Stimulated activated CD8-positive, alpha-beta memory T cell treated with anti-CD3 and anti-CD28 coated beads, Interleukin-7, amount 100 ng/mL, for 1 hour (primary cell): ENCODE measurements around the gene LAMA2.

Experiments
- DNase-seq, 2 donors: peaks; one replicate each; pipeline ENCODE4 v3.0.0-alpha.2; 2020; ENCODE audit warnings: low read depth in 2 of 2

Gene LAMA2

GRCh38 chr6:129446272-129447197, 563.6 kb downstream of the LAMA2 start:
- no peak for DNase-seq

- DNase-seq, result no peak
Observed at GRCh38 chr6:129447198-129447565, 564.2 kb downstream of the LAMA2 start.

- no peak for DNase-seq
Observed at GRCh38 chr6:129448965-129449364, 566.0 kb downstream of the LAMA2 start.

- no peak for DNase-seq
Observed at GRCh38 chr6:129451187-129451586, 568.2 kb downstream of the LAMA2 start.

- DNase-seq, result no peak
Observed at GRCh38 chr6:129453073-129453472, 570.1 kb downstream of the LAMA2 start.

GRCh38 chr6:129454488-129454887, 571.5 kb downstream of the LAMA2 start:
- no peak for DNase-seq

GRCh38 chr6:129455126-129455769, 572.3 kb downstream of the LAMA2 start:
- no peak for DNase-seq

- no peak for DNase-seq
Observed at GRCh38 chr6:129460221-129460620, 577.3 kb downstream of the LAMA2 start.

- DNase-seq, result no peak
Observed at GRCh38 chr6:129469070-129469662, 586.2 kb downstream of the LAMA2 start.

- DNase-seq, result no peak
Observed at GRCh38 chr6:129472239-129472638, 589.3 kb downstream of the LAMA2 start.

GRCh38 chr6:129473546-129473945, 590.6 kb downstream of the LAMA2 start:
- DNase-seq, result no peak

- DNase-seq, result no peak
Observed at GRCh38 chr6:129475477-129476247, 592.7 kb downstream of the LAMA2 start.

GRCh38 chr6:129476248-129476564, 593.3 kb downstream of the LAMA2 start:
- no peak for DNase-seq

- DNase-seq, result no peak
Observed at GRCh38 chr6:129476810-129477209, 593.9 kb downstream of the LAMA2 start.

- DNase-seq, result no peak
Observed at GRCh38 chr6:129478379-129478778, 595.4 kb downstream of the LAMA2 start.

- DNase-seq, result no peak
Observed at GRCh38 chr6:129481706-129482105, 598.8 kb downstream of the LAMA2 start.

GRCh38 chr6:129485746-129486145, 602.8 kb downstream of the LAMA2 start:
- DNase-seq, result no peak

- DNase-seq, result no peak
Observed at GRCh38 chr6:129486327-129486726, 603.4 kb downstream of the LAMA2 start.

GRCh38 chr6:129488313-129488712, 605.4 kb downstream of the LAMA2 start:
- DNase-seq, result no peak

GRCh38 chr6:129489215-129489765, 606.4 kb downstream of the LAMA2 start:
- no peak for DNase-seq

GRCh38 chr6:129490521-129491255, 607.8 kb downstream of the LAMA2 start:
- peak; percentile 34 to 42 for DNase-seq
